ENCODE data around the gene SENP1. TPM values are rescaled to one million over a fixed set of nuclear protein-coding genes. Genes with fewer than 3 reads are reported as not detected.

The SENP1 gene
- 10 to 100 TPM in 1 of 4 donors, 1 to 10 TPM in 3; 6.3 to 10.2 (median 8.0) TPM for total RNA-seq
- polyA plus RNA-seq, result 1 to 10 TPM; 3.2 to 6.2 (median 3.3) TPM
- long read RNA-seq, donor 1, full-length matches to known transcripts, result 1 of 6 reads
- long read RNA-seq, donor 1, partial matches to known transcripts, result 1 of 6 reads
- long read RNA-seq, donor 1, other reads (novel, unspliced or antisense), result 4 of 6 reads
- long read RNA-seq, donor 2, partial matches to known transcripts, result 1 of 4 reads
- long read RNA-seq, donor 2, other reads (novel, unspliced or antisense), result 2 of 4 reads

DNA sequence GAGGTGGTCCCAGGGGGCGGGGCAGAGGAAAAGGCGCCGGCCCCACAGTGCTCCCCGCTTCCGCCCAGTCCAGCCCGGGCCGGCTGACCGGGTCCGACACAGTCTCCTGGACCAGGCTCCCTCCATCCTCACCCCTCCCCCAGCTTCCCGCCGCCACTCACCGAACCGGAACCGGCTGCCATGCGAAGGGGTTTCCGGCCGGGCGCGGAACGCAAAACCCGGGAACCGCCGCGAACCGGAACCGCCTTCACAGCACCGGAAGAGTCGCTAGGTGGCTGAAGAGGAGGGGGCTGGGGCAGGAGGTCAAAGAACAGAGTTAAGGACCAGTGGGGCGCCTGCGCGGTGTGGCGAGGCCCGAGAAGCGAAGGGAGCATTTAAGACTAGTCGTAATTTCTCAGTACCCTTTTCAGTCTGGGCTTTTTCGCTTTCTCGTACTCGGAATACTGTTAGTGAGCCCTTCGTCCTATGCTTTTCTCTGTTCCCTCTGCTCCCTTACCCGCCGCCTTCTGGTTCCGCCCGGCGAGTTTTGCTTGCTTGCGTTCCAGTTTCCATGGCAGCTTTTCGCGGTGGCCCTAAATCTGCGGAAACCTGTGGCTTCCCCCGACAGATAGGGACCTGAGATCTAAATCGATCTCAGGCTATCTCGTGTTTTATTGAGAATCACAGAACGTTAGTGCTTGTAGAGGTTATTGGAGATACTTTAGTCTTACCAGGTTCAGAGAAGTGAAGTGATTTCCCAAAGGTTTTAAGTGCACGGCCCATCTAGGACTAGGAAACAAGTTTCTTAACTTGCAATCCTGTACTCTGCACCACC lies at the start of gene SENP1:
SENP1 (minus strand) TSS at position 213 of the 814 bp plus-strand sequence. CDS start 4,607 bp downstream, outside the sequence.
- H3K4me1 ChIP-seq, result peaks cover 16% of the 10 kb centered on the region
- DNase-seq (peak; percentile 92 to 95), ATAC-seq (peak; percentile 95 to 99 (median 98))
- H3K4me3 ChIP-seq, result peak within 1 kb of the TSS; percentile 75
- intact Hi-C loops (cut with DNase I), result loop anchor here in 1 of 2 donors (5.0 kb wide), 1 partner anchor 56 kb away; no protein-coding TSS in a partner anchor
- TF ChIP-seq, protein P1, sequence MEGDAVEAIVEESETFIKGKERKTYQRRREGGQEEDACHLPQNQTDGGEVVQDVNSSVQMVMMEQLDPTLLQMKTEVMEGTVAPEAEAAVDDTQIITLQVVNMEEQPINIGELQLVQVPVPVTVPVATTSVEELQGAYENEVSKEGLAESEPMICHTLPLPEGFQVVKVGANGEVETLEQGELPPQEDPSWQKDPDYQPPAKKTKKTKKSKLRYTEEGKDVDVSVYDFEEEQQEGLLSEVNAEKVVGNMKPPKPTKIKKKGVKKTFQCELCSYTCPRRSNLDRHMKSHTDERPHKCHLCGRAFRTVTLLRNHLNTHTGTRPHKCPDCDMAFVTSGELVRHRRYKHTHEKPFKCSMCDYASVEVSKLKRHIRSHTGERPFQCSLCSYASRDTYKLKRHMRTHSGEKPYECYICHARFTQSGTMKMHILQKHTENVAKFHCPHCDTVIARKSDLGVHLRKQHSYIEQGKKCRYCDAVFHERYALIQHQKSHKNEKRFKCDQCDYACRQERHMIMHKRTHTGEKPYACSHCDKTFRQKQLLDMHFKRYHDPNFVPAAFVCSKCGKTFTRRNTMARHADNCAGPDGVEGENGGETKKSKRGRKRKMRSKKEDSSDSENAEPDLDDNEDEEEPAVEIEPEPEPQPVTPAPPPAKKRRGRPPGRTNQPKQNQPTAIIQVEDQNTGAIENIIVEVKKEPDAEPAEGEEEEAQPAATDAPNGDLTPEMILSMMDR (IDR thresholded peaks at IDR 0.05), result no peak
- peaks cover 0 to 4% of the 10 kb centered on the region in 2 donors for H3K36me3 ChIP-seq (ENCODE audit: insufficient read depth in 1 of 2, low read depth in 1 of 2)
- no peaks in the 10 kb centered on the region for H3K27me3 ChIP-seq (ENCODE audit: insufficient read depth in 3 of 3, low read length in 2 of 3)
- peak within 1 kb of the TSS; percentile 98 for H3K27ac ChIP-seq
- WGBS, 3 donors, result 0 to 1% (median 0%) methylated on average over 50 to 53 of the region's 53 CpGs
- no peaks in the 10 kb centered on the region for H3K9me3 ChIP-seq

DNA sequence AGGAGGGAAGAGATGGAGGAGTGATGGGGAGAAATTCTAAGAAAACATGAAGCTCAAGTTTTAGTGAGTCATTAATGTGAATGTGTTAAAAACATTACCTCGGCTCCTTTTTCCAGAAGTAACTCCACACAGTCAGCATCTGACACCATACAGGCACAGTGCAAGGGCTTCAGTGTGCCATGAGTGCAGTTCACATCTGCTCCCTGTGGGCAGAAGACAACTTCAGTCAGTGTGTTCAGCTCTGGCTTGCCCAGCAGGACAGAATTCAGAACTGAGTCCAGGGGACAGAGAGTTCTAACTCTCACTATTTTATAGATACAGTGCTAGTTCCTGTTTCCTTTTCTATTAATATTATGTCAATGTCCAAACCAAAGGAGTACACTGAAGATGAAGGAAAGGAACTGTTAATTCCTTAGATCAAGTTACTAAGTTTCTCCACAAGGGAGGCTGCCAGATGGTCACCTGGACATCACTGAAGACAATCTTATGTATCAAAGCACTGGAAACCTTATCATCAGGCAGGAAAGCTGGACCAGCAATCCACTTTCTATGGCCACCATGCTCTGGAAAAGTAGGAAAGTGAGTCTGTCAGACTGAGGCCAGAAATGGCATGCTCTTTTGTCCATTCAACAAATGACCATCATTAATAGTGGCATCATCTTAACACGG lies 45.4 kb upstream of the SENP1 start:
- intact Hi-C loops (cut with DNase I), result no loop called here
- peaks cover 7 to 77% of the 10 kb centered on the region in 2 donors for H3K36me3 ChIP-seq (ENCODE audit: insufficient read depth in 1 of 2, low read depth in 1 of 2)
- TF ChIP-seq, protein P1 (IDR thresholded peaks at IDR 0.05), result peak; percentile 10
- peak; percentile 71 to 81 (median 76) for ATAC-seq
- peak in 1 of 2 donors; percentile 81 for DNase-seq
- peak overlapping the region; percentile 72 for H3K4me3 ChIP-seq
- WGBS, 3 donors, result 36 to 63% (median 37%) methylated on average over 2 of the region's 2 CpGs
- peak overlapping the region; percentile 97 for H3K27ac ChIP-seq
- H3K9me3 ChIP-seq, result no peaks in the 10 kb centered on the region
- peaks cover 40% of the 10 kb centered on the region for H3K4me1 ChIP-seq
- no peaks in the 10 kb centered on the region for H3K27me3 ChIP-seq (ENCODE audit: insufficient read depth in 3 of 3, low read length in 2 of 3)

DNA sequence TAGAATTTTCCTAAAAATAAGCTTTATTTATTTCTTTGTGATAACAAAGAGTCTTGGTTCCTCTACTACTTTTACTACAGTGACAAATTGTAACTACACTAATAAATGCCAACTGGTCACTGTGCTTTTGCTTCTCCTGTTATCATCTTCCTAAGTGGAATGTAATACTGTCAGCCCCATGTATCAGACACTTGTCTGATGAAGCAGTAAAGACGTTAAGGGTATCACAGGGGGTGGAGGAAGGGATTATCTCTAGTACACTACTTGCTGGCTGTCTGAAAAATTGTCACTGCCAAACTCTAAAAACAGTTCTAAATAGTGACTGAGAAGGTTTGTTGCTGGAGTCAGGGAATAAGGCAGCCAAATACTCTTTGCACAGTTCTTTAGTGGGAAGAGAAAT lies 40.1 kb upstream of the SENP1 start:
- H3K27me3 ChIP-seq (ENCODE audit: insufficient read depth in 3 of 3, low read length in 2 of 3), result no peaks in the 10 kb centered on the region
- 3 to 26% (median 19%) methylated on average over 1 of the region's 1 CpG for WGBS, 3 donors
- intact Hi-C loops (cut with DNase I), result loop anchor here in 1 of 2 donors (2.0 kb wide), 1 partner anchor 15 kb away; no protein-coding TSS in a partner anchor
- H3K4me1 ChIP-seq, result peaks cover 4% of the 10 kb centered on the region
- peak overlapping the region; percentile 97 for H3K27ac ChIP-seq
- DNase-seq (no peak), ATAC-seq (no peak)
- H3K9me3 ChIP-seq, result no peaks in the 10 kb centered on the region
- TF ChIP-seq, protein P1 (IDR thresholded peaks at IDR 0.05), result no peak
- peaks cover 22 to 99% of the 10 kb centered on the region in 2 donors for H3K36me3 ChIP-seq (ENCODE audit: insufficient read depth in 1 of 2, low read depth in 1 of 2)
- no peak overlapping the region for H3K4me3 ChIP-seq

DNA sequence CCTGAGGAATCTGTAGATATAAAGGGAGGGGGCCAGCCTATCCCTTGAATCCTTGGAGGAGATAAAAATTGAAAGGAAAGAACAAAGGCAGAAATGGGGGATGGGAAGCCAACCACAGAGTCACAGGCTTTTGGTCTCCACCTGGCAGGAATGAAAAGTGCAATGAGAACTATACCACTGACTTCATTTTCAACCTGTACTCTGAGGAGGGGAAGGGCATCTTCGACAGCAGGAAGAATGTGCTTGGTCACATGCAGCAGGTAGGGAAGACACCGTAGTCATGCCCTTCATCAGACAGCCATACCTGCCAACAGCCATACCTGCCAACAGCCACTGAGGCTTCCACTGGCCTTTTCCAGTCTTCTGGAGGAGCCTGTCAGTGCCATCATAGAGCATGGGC lies 38.0 kb upstream of the SENP1 start:
- peaks cover 27 to 99% of the 10 kb centered on the region in 2 donors for H3K36me3 ChIP-seq (ENCODE audit: insufficient read depth in 1 of 2, low read depth in 1 of 2)
- ATAC-seq (peak in 3 of 4 donors; percentile 2 to 9 (median 4)), DNase-seq (no peak)
- peak overlapping the region; percentile 97 for H3K27ac ChIP-seq
- no peaks in the 10 kb centered on the region for H3K9me3 ChIP-seq
- H3K27me3 ChIP-seq (ENCODE audit: insufficient read depth in 3 of 3, low read length in 2 of 3), result no peaks in the 10 kb centered on the region
- 62 to 82% (median 65%) methylated on average over 2 of the region's 2 CpGs for WGBS, 3 donors
- TF ChIP-seq, protein P1 (IDR thresholded peaks at IDR 0.05), result no peak
- intact Hi-C loops (cut with DNase I), result loop anchor here in 1 of 2 donors (2.0 kb wide), 1 partner anchor 13 kb away; no protein-coding TSS in a partner anchor
- H3K4me3 ChIP-seq, result no peak overlapping the region
- peaks cover 4% of the 10 kb centered on the region for H3K4me1 ChIP-seq
